CD14-positive monocyte (primary cell): ENCODE measurements around the gene ARHGEF11. TPM values are rescaled to one million over a fixed set of nuclear protein-coding genes. Genes with fewer than 3 reads are reported as not detected.

Source experiments
- DNase-seq, 3 donors: peaks; one replicate each; pipeline ENCODE4 v3.0.0-alpha.2; 2011 to 2022
- H2AFZ ChIP-seq: 2 replicates; pipeline ENCODE4 v1.6.0; 2012; ENCODE audit warnings: mild to moderate bottlenecking, low read depth, low read length, inconsistent platforms; ENCODE audit not compliant: insufficient read depth, poor library complexity, severe bottlenecking
- H3K27ac ChIP-seq, 2 donors: 1 replicate in 1 of 2; 2 replicates in 1 of 2; pipeline ENCODE4 v1.5.1; 2012 to 2013; ENCODE audit warnings: low read length in 2 of 2, control low read depth in 1 of 2, inconsistent platforms in 1 of 2, low read depth in 1 of 2, mild to moderate bottlenecking in 1 of 2
- H3K27me3 ChIP-seq, 2 donors: one replicate each; pipeline versions ENCODE4 v1.6.0 to v1.6.1; 2011 to 2013; ENCODE audit warnings: low read length in 2 of 2; ENCODE audit not compliant: control insufficient read depth in 2 of 2, insufficient read depth in 2 of 2
- H3K36me3 ChIP-seq, 2 donors: replicated peaks in 1 of 2; 1 replicate in 1 of 2; 2 replicates in 1 of 2; pipeline versions ENCODE4 v1.5.1 to v1.6.1; 2012 to 2013; ENCODE audit warnings: low read length in 2 of 2, control low read depth in 1 of 2, inconsistent platforms in 1 of 2, mild to moderate bottlenecking in 1 of 2; ENCODE audit not compliant: insufficient read depth in 2 of 2, control insufficient read depth in 1 of 2
- H3K4me1 ChIP-seq, 2 donors: 1 replicate in 1 of 2; 2 replicates in 1 of 2; pipeline versions ENCODE4 v1.5.1 to v1.6.1; 2012 to 2013; ENCODE audit warnings: low read length in 2 of 2, control low read depth in 1 of 2, inconsistent platforms in 1 of 2, mild to moderate bottlenecking in 1 of 2, moderate library complexity in 1 of 2; ENCODE audit not compliant: insufficient read depth in 2 of 2, control insufficient read depth in 1 of 2
- H3K4me2 ChIP-seq: replicated peaks from 2 replicates; pipeline ENCODE3; 2012; ENCODE audit warnings: low read length, moderate library complexity, mild to moderate bottlenecking; ENCODE audit not compliant: poor library complexity, severe bottlenecking; ENCODE audit errors: extremely low read depth
- H3K4me3 ChIP-seq, 3 experiments: fragments of 200-600 bp in 1 of 3; sonication (generic) in 1 of 3; replicated peaks in 1 of 3; 1 replicate in 2 of 3; 2 replicates in 1 of 3; pipeline ENCODE4 v1.5.1; 2011 to 2013; ENCODE audit warnings: low read length in 3 of 3, mild to moderate bottlenecking in 3 of 3, control low read depth in 2 of 3, low read depth in 2 of 3, inconsistent platforms in 1 of 3, moderate library complexity in 1 of 3
- H3K79me2 ChIP-seq: 2 replicates; pipeline ENCODE4 v1.6.0; 2012; ENCODE audit warnings: mild to moderate bottlenecking, control low read depth, inconsistent platforms, low read length, moderate library complexity; ENCODE audit not compliant: insufficient read depth
- H3K9ac ChIP-seq: 2 replicates; pipeline ENCODE4 v1.6.0; 2017; ENCODE audit warnings: low read length, mild to moderate bottlenecking; ENCODE audit not compliant: insufficient read depth, poor library complexity, severe bottlenecking
- H3K9me3 ChIP-seq, 2 donors: replicated peaks in 1 of 2; 1 replicate in 1 of 2; 2 replicates in 1 of 2; pipeline versions ENCODE4 v1.5.1 to v1.6.1; 2012 to 2013; ENCODE audit warnings: low read length in 2 of 2, control low read depth in 1 of 2; ENCODE audit not compliant: control insufficient read depth in 1 of 2, insufficient read depth in 1 of 2
- H4K20me1 ChIP-seq: 2 replicates; pipeline ENCODE4 v1.6.0; 2012; ENCODE audit warnings: mild to moderate bottlenecking, low read length, control low read depth, moderate library complexity; ENCODE audit not compliant: insufficient read depth
- H3K27ac Mint-ChIP-seq, 7 donors: one replicate each; pipeline ENCODE4 v1.8.0; 2020; ENCODE audit warnings: mild to moderate bottlenecking in 7 of 7, mixed read lengths in 7 of 7, moderate library complexity in 6 of 7, inconsistent platforms in 2 of 7
- H3K27me3 Mint-ChIP-seq, 3 donors: one replicate each; pipeline ENCODE4 v1.8.0; 2021 to 2022; ENCODE audit warnings: low read depth in 3 of 3, mild to moderate bottlenecking in 3 of 3, mixed read lengths in 3 of 3, moderate library complexity in 3 of 3, inconsistent platforms in 1 of 3
- H3K36me3 Mint-ChIP-seq, 2 donors: one replicate each; pipeline ENCODE4 v1.8.0; 2020; ENCODE audit warnings: mixed read lengths in 2 of 2, inconsistent platforms in 1 of 2, mild to moderate bottlenecking in 1 of 2
- H3K4me1 Mint-ChIP-seq: one replicate; pipeline ENCODE4 v1.8.0; 2020; ENCODE audit warnings: mild to moderate bottlenecking, mixed read lengths
- H3K4me3 Mint-ChIP-seq, 2 donors: one replicate each; pipeline ENCODE4 v1.8.0; 2020; ENCODE audit warnings: mild to moderate bottlenecking in 2 of 2, mixed read lengths in 2 of 2, moderate library complexity in 1 of 2
- H3K9me3 Mint-ChIP-seq, 7 donors: one replicate each; pipeline ENCODE4 v1.8.0; 2020 to 2022; ENCODE audit warnings: mixed read lengths in 7 of 7, mild to moderate bottlenecking in 6 of 7, moderate library complexity in 6 of 7, inconsistent platforms in 2 of 7
- WGBS: methylation state at CpG from one replicate; pipeline ENCODE4 v1.1.5; 2013; ENCODE audit warnings: missing lambda C conversion rate; ENCODE audit not compliant: insufficient coverage; 5-methylcytosine and 5-hydroxymethylcytosine counted together
- intact Hi-C, 2 donors: fragments of 100-400 bp; cut with micrococcal nuclease; formaldehyde crosslinking; loops; one replicate each; pipeline versions ENCODE4 v1.15.0 to v1.15.1; 2023
- polyA plus RNA-seq, 3 donors: library from polyadenylated mRNA; depleted of rRNA in 1 of 3; unstranded in 2 of 3; stranded (reverse) in 1 of 3; fragments of 300-500 nt in 2 of 3; fragments of >200 nt in 1 of 3; fragmentation: Illumina TruSeq in 2 of 3; gene quantifications; 1 replicate in 2 of 3; 2 replicates in 1 of 3; pipeline ENCODE4 v1.2.3, GENCODE V29; 2012 to 2021
- TF ChIP-seq, protein P1 (sequence below): fragments of 200-600 bp; IDR thresholded peaks from one replicate; pipeline ENCODE4 v1.8.0; 2022; ENCODE audit warnings: antibody characterized with exemption, mild to moderate bottlenecking

Gene ARHGEF11
- polyA plus RNA-seq, 3 donors, result 17.0 to 78.5 (median 17.7) TPM

GRCh38 chr1:156961709-156962108, 83.8 kb downstream of the ARHGEF11 start:
- peaks cover 32% of the 10 kb centered on the region for H3K4me1 Mint-ChIP-seq
- peak overlapping the region in 6 of 7 donors; percentile 21 to 88 (median 72) for H3K27ac Mint-ChIP-seq
- peak overlapping the region in 1 of 2 donors; percentile 70 for H3K4me3 Mint-ChIP-seq
- no peak overlapping the region for H3K9ac ChIP-seq
- H3K27me3 Mint-ChIP-seq, result no peaks in the 10 kb centered on the region
- H3K9me3 Mint-ChIP-seq, result no peaks in the 10 kb centered on the region
- peak overlapping the region in 1 of 3 experiments; percentile 80 for H3K4me3 ChIP-seq
- intact Hi-C loops, result no loop called here
- peak in 1 of 3 donors; percentile 3 for DNase-seq
- peak overlapping the region; percentile 48 for H3K4me2 ChIP-seq
- H3K9me3 ChIP-seq, result no peaks in the 10 kb centered on the region
- peaks cover 32 to 34% of the 10 kb centered on the region in 2 donors for H3K4me1 ChIP-seq
- H3K27ac ChIP-seq, result peak overlapping the region in 1 of 2 donors; percentile 17
- H4K20me1 ChIP-seq, result peaks cover 8% of the 10 kb centered on the region
- no peaks in the 10 kb centered on the region for H3K27me3 ChIP-seq
- H3K79me2 ChIP-seq, result peaks cover 13% of the 10 kb centered on the region
- H2AFZ ChIP-seq, result no peak overlapping the region
- TF ChIP-seq, protein P1, sequence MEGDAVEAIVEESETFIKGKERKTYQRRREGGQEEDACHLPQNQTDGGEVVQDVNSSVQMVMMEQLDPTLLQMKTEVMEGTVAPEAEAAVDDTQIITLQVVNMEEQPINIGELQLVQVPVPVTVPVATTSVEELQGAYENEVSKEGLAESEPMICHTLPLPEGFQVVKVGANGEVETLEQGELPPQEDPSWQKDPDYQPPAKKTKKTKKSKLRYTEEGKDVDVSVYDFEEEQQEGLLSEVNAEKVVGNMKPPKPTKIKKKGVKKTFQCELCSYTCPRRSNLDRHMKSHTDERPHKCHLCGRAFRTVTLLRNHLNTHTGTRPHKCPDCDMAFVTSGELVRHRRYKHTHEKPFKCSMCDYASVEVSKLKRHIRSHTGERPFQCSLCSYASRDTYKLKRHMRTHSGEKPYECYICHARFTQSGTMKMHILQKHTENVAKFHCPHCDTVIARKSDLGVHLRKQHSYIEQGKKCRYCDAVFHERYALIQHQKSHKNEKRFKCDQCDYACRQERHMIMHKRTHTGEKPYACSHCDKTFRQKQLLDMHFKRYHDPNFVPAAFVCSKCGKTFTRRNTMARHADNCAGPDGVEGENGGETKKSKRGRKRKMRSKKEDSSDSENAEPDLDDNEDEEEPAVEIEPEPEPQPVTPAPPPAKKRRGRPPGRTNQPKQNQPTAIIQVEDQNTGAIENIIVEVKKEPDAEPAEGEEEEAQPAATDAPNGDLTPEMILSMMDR, result peak; percentile 30
- H3K36me3 Mint-ChIP-seq, result peaks cover 80 to 84% of the 10 kb centered on the region in 2 donors
- WGBS, result no CpG with 5 or more reads among the region's 4 CpGs
- H3K36me3 ChIP-seq, result peaks cover 48 to 77% of the 10 kb centered on the region in 2 donors

GRCh38 chr1:156959925-156960324, 85.6 kb downstream of the ARHGEF11 start:
- H3K4me2 ChIP-seq, result no peak overlapping the region
- Mint-ChIP-seq H3K9me3 (no peaks in the 10 kb centered on the region), H3K27me3 (no peaks in the 10 kb centered on the region), H3K4me3 (no peak overlapping the region), H3K4me1 (peaks cover 32% of the 10 kb centered on the region), H3K27ac (peak overlapping the region in 2 of 7 donors; percentile 21 to 32), H3K36me3 (peaks cover 81 to 85% of the 10 kb centered on the region in 2 donors)
- TF ChIP-seq, protein P1, result no peak
- H4K20me1 ChIP-seq, result peaks cover 8% of the 10 kb centered on the region
- peaks cover 13% of the 10 kb centered on the region for H3K79me2 ChIP-seq
- no peak overlapping the region for H3K4me3 ChIP-seq
- intact Hi-C loops, result no loop called here
- no peak for DNase-seq
- H3K27ac ChIP-seq, result no peak overlapping the region
- H3K9ac ChIP-seq, result no peak overlapping the region
- WGBS, result 92% methylated on average over 6 of the region's 6 CpGs
- H3K4me1 ChIP-seq, result peaks cover 32 to 34% of the 10 kb centered on the region in 2 donors
- no peak overlapping the region for H2AFZ ChIP-seq
- H3K27me3 ChIP-seq, result no peaks in the 10 kb centered on the region
- H3K9me3 ChIP-seq, result no peaks in the 10 kb centered on the region
- H3K36me3 ChIP-seq, result peaks cover 66 to 77% of the 10 kb centered on the region in 2 donors
